ENCODE data around the gene GPRC5C.

The GPRC5C gene

GRCh38 chr17:74444406-74444805, 12.5 kb downstream of the GPRC5C start:
- no peaks in the 10 kb centered on the region for H3K9me3 ChIP-seq (ENCODE audit: control insufficient read depth, low read length)
- H3K36me3 ChIP-seq (ENCODE audit: control insufficient read depth, insufficient read depth, low read length): no peaks in the 10 kb centered on the region
- no peaks in the 10 kb centered on the region for H3K27me3 ChIP-seq (ENCODE audit: control insufficient read depth, insufficient read depth, low read length, poor library complexity, severe bottlenecking)
- WGBS, 2 experiments: 32 to 37% methylated on average over 11 to 12 of the region's 12 CpGs
- no peak overlapping the region for H3K4me3 ChIP-seq (ENCODE audit: insufficient read depth, low read depth, low read length)
- H3K4me1 ChIP-seq (ENCODE audit: control insufficient read depth, insufficient read depth, low read length): peaks cover 21% of the 10 kb centered on the region
- no peak overlapping the region for H3K27ac ChIP-seq (ENCODE audit: insufficient read depth, low read depth, low read length, poor library complexity, severe bottlenecking)

- no peaks in the 10 kb centered on the region for H3K36me3 ChIP-seq (ENCODE audit: control insufficient read depth, insufficient read depth, low read length)
- WGBS, 2 experiments: 90 to 94% methylated on average over 7 of the region's 7 CpGs
- no peaks in the 10 kb centered on the region for H3K9me3 ChIP-seq (ENCODE audit: control insufficient read depth, low read length)
Observed at GRCh38 chr17:74445158-74445557, 13.3 kb downstream of the GPRC5C start.

DNA sequence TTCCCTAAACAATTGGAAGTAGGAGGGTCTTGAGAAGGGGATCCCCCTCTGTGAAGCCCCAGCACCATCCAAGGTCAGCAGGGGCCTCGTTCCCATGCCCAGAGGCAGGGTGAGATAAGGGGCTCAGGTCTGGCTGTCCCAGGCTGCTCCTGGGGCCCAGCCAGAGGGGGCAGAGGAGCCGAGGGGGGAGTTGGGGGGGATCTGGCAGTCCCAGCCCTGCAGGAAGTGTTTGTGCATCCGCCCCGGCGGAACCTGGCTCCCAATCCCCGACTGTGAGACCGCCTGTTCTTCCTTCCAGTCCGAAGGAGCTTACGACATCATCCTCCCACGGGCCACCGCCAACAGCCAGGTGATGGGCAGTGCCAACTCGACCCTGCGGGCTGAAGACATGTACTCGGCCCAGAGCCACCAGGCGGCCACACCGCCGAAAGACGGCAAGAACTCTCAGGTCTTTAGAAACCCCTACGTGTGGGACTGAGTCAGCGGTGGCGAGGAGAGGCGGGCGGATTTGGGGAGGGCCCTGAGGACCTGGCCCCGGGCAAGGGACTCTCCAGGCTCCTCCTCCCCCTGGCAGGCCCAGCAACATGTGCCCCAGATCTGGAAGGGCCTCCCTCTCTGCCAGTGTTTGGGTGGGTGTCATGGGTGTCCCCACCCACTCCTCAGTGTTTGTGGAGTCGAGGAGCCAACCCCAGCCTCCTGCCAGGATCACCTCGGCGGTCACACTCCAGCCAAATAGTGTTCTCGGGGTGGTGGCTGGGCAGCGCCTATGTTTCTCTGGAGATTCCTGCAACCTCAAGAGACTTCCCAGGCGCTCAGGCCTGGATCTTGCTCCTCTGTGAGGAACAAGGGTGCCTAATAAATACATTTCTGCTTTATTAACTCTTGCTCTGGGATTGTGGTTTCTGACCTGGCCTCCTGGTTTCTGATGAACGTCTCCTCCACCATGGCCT, 14.9 kb downstream of the GPRC5C start:
- WGBS, 2 experiments: 87 to 88% methylated on average over 31 of the region's 31 CpGs

More at GRCh38 chr17:74445158-74445557, 13.3 kb downstream of the GPRC5C start:
- no peaks in the 10 kb centered on the region for H3K27me3 ChIP-seq (ENCODE audit: control insufficient read depth, insufficient read depth, low read length, poor library complexity, severe bottlenecking)
- H3K27ac ChIP-seq (ENCODE audit: insufficient read depth, low read depth, low read length, poor library complexity, severe bottlenecking): no peak overlapping the region
- no peak overlapping the region for H3K4me3 ChIP-seq (ENCODE audit: insufficient read depth, low read depth, low read length)
- peaks cover 21% of the 10 kb centered on the region for H3K4me1 ChIP-seq (ENCODE audit: control insufficient read depth, insufficient read depth, low read length)

DNA sequence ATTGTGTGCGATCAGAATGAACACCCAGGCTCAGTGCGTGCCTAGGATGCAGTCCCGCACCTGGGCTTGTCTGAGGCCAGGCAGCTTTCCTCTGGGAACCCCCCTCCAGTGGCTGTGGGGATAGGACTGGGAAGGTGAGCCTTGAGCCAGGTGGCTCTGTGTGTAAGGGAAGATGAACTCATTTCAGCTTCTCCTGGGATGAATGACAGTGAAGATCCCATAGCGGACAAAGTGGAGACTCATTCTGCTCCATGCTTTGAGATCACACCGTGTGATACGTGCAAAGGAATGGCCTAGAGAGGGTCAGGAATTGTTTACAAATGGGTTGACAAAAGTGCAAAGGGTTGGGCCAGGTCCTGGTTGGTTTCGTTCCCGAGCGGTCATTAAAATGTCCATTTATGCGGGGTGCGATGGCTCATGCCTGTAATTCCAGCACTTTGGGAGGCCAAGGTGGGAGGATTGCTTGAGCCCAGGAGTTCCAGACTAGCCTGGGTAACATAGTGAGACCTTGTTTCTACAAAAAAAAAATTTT, 15.8 kb downstream of the GPRC5C start:
- no peak overlapping the region for H3K27ac ChIP-seq (ENCODE audit: insufficient read depth, low read depth, low read length, poor library complexity, severe bottlenecking)
- no peak overlapping the region for H3K4me3 ChIP-seq (ENCODE audit: insufficient read depth, low read depth, low read length)
- H3K27me3 ChIP-seq (ENCODE audit: control insufficient read depth, insufficient read depth, low read length, poor library complexity, severe bottlenecking): peaks cover 10% of the 10 kb centered on the region
- H3K9me3 ChIP-seq (ENCODE audit: control insufficient read depth, low read length): no peaks in the 10 kb centered on the region
- no peaks in the 10 kb centered on the region for H3K36me3 ChIP-seq (ENCODE audit: control insufficient read depth, insufficient read depth, low read length)
- 95 to 96% methylated on average over 11 of the region's 11 CpGs for WGBS, 2 experiments
- H3K4me1 ChIP-seq (ENCODE audit: control insufficient read depth, insufficient read depth, low read length): peaks cover 20% of the 10 kb centered on the region

More for the DNA sequence above, 14.9 kb downstream of the GPRC5C start:
- no peaks in the 10 kb centered on the region for H3K9me3 ChIP-seq (ENCODE audit: control insufficient read depth, low read length)
- H3K36me3 ChIP-seq (ENCODE audit: control insufficient read depth, insufficient read depth, low read length): no peaks in the 10 kb centered on the region
- H3K27me3 ChIP-seq (ENCODE audit: control insufficient read depth, insufficient read depth, low read length, poor library complexity, severe bottlenecking): peaks cover 1% of the 10 kb centered on the region
- peaks cover 21% of the 10 kb centered on the region for H3K4me1 ChIP-seq (ENCODE audit: control insufficient read depth, insufficient read depth, low read length)
- H3K27ac ChIP-seq (ENCODE audit: insufficient read depth, low read depth, low read length, poor library complexity, severe bottlenecking): no peak overlapping the region
- no peak overlapping the region for H3K4me3 ChIP-seq (ENCODE audit: insufficient read depth, low read depth, low read length)

- Histone ChIP-seq H3K27ac (ENCODE audit: insufficient read depth, low read depth, low read length, poor library complexity, severe bottlenecking) (no peak overlapping the region), H3K36me3 (ENCODE audit: control insufficient read depth, insufficient read depth, low read length) (no peaks in the 10 kb centered on the region), H3K4me1 (ENCODE audit: control insufficient read depth, insufficient read depth, low read length) (peaks cover 18% of the 10 kb centered on the region), H3K9me3 (ENCODE audit: control insufficient read depth, low read length) (no peaks in the 10 kb centered on the region), H3K27me3 (ENCODE audit: control insufficient read depth, insufficient read depth, low read length, poor library complexity, severe bottlenecking) (peaks cover 20% of the 10 kb centered on the region), H3K4me3 (ENCODE audit: insufficient read depth, low read depth, low read length) (no peak overlapping the region)
- 84 to 88% methylated on average over 8 of the region's 8 CpGs for WGBS, 2 experiments
Observed at GRCh38 chr17:74448756-74449155, 16.9 kb downstream of the GPRC5C start.

- H3K36me3 ChIP-seq (ENCODE audit: control insufficient read depth, insufficient read depth, low read length): no peaks in the 10 kb centered on the region
- 90% methylated on average over 11 of the region's 11 CpGs for WGBS, 2 experiments
Observed at GRCh38 chr17:74449306-74449705, 17.4 kb downstream of the GPRC5C start.

GRCh38 chr17:74449773-74450172, 17.9 kb downstream of the GPRC5C start:
- Histone ChIP-seq H3K4me3 (ENCODE audit: insufficient read depth, low read depth, low read length) (no peak overlapping the region), H3K36me3 (ENCODE audit: control insufficient read depth, insufficient read depth, low read length) (no peaks in the 10 kb centered on the region), H3K27me3 (ENCODE audit: control insufficient read depth, insufficient read depth, low read length, poor library complexity, severe bottlenecking) (peaks cover 20% of the 10 kb centered on the region), H3K9me3 (ENCODE audit: control insufficient read depth, low read length) (no peaks in the 10 kb centered on the region), H3K4me1 (ENCODE audit: control insufficient read depth, insufficient read depth, low read length) (peaks cover 15% of the 10 kb centered on the region), H3K27ac (ENCODE audit: insufficient read depth, low read depth, low read length, poor library complexity, severe bottlenecking) (no peak overlapping the region)
- WGBS, 2 experiments: 92 to 95% methylated on average over 5 of the region's 5 CpGs

More at GRCh38 chr17:74449306-74449705, 17.4 kb downstream of the GPRC5C start:
- H3K9me3 ChIP-seq (ENCODE audit: control insufficient read depth, low read length): no peaks in the 10 kb centered on the region
- peaks cover 20% of the 10 kb centered on the region for H3K27me3 ChIP-seq (ENCODE audit: control insufficient read depth, insufficient read depth, low read length, poor library complexity, severe bottlenecking)
- peaks cover 15% of the 10 kb centered on the region for H3K4me1 ChIP-seq (ENCODE audit: control insufficient read depth, insufficient read depth, low read length)
- H3K4me3 ChIP-seq (ENCODE audit: insufficient read depth, low read depth, low read length): no peak overlapping the region
- H3K27ac ChIP-seq (ENCODE audit: insufficient read depth, low read depth, low read length, poor library complexity, severe bottlenecking): no peak overlapping the region

GRCh38 chr17:74450231-74450630, 18.3 kb downstream of the GPRC5C start:
- Histone ChIP-seq H3K4me1 (ENCODE audit: control insufficient read depth, insufficient read depth, low read length) (peaks cover 19% of the 10 kb centered on the region), H3K36me3 (ENCODE audit: control insufficient read depth, insufficient read depth, low read length) (no peaks in the 10 kb centered on the region), H3K27me3 (ENCODE audit: control insufficient read depth, insufficient read depth, low read length, poor library complexity, severe bottlenecking) (peaks cover 20% of the 10 kb centered on the region), H3K9me3 (ENCODE audit: control insufficient read depth, low read length) (no peaks in the 10 kb centered on the region), H3K27ac (ENCODE audit: insufficient read depth, low read depth, low read length, poor library complexity, severe bottlenecking) (no peak overlapping the region), H3K4me3 (ENCODE audit: insufficient read depth, low read depth, low read length) (no peak overlapping the region)
- 94 to 96% methylated on average over 3 of the region's 3 CpGs for WGBS, 2 experiments

DNA sequence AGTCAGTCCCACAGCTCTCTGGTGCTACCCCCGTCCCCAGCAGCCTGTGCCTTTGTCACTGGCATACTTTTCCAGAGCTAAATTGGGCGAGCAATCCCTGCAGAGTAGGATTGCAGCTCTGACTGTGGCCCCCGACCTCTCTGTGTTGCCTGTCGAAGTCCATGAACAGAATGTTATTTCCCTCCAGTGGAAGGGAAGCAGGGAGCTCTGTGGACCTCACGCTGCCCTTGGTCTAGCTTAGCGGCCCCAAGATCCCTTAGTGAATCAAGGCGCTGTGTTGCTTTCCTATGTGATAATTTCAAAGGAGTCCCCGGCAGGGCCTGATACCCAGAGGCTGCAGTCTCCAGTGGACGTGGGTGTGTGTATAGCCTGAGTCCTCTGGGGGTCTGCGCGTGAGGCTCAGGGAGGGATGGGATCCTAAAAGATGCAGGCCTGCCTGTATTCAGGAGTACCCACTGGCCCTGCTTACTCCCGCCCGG, 19.1 kb downstream of the GPRC5C start:
- Histone ChIP-seq H3K4me3 (ENCODE audit: insufficient read depth, low read depth, low read length) (no peak overlapping the region), H3K9me3 (ENCODE audit: control insufficient read depth, low read length) (no peaks in the 10 kb centered on the region), H3K27me3 (ENCODE audit: control insufficient read depth, insufficient read depth, low read length, poor library complexity, severe bottlenecking) (peaks cover 20% of the 10 kb centered on the region), H3K27ac (ENCODE audit: insufficient read depth, low read depth, low read length, poor library complexity, severe bottlenecking) (no peak overlapping the region), H3K4me1 (ENCODE audit: control insufficient read depth, insufficient read depth, low read length) (peaks cover 25% of the 10 kb centered on the region), H3K36me3 (ENCODE audit: control insufficient read depth, insufficient read depth, low read length) (no peaks in the 10 kb centered on the region)
- 92% methylated on average over 13 of the region's 13 CpGs for WGBS, 2 experiments

DNA sequence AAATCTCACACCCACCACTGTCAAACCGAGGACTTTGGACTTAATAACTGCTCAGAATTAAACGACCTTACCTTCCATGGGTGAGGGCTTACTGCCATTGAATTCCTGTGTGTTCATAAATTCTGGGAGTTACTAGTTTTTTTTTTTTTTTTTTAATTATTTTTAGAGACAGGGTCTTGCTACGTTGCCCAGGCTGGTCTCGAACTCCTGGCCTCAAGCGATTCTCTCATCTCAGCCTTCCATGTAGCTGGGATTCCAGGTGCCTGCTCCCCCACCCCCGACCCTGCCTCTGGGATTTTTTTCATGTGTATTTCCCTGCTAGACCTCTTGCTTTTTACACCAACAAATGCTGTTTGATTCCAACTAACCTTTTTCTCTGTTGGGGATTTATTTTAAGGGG, 19.7 kb downstream of the GPRC5C start:
- 90 to 94% methylated on average over 5 of the region's 6 CpGs for WGBS, 2 experiments
- H3K27ac ChIP-seq (ENCODE audit: insufficient read depth, low read depth, low read length, poor library complexity, severe bottlenecking): no peak overlapping the region

More for the DNA sequence above, 19.7 kb downstream of the GPRC5C start:
- peaks cover 20% of the 10 kb centered on the region for H3K27me3 ChIP-seq (ENCODE audit: control insufficient read depth, insufficient read depth, low read length, poor library complexity, severe bottlenecking)
- peaks cover 27% of the 10 kb centered on the region for H3K4me1 ChIP-seq (ENCODE audit: control insufficient read depth, insufficient read depth, low read length)
- no peaks in the 10 kb centered on the region for H3K36me3 ChIP-seq (ENCODE audit: control insufficient read depth, insufficient read depth, low read length)
- no peaks in the 10 kb centered on the region for H3K9me3 ChIP-seq (ENCODE audit: control insufficient read depth, low read length)
- H3K4me3 ChIP-seq (ENCODE audit: insufficient read depth, low read depth, low read length): no peak overlapping the region
